ENCODE measurements around the gene ATF4.
A peak's percentile ranks its signal among the peaks of the same experiment; 100 is the strongest.

The ATF4 gene

GRCh38 chr22:39558950-39559349 is 38.6 kb downstream of the ATF4 start:
- H3K27ac ChIP-seq (ENCODE audit: low read length): no peak overlapping the region
- H3K79me2 ChIP-seq (ENCODE audit: low read length): no peaks in the 10 kb centered on the region
- H3K4me3 ChIP-seq (ENCODE audit: low read length): no peak overlapping the region
- DNase-seq: no peak
- H2AFZ ChIP-seq (ENCODE audit: low read length): no peak overlapping the region
- no peaks in the 10 kb centered on the region for H4K20me1 ChIP-seq (ENCODE audit: insufficient read depth, low read length)
- peaks cover 63% of the 10 kb centered on the region for H3K27me3 ChIP-seq (replicated peaks; ENCODE audit: insufficient read depth, low read length)
- no peak overlapping the region for H3K4me2 ChIP-seq (ENCODE audit: low read depth, low read length)
- no peaks in the 10 kb centered on the region for H3K4me1 ChIP-seq (ENCODE audit: low read length)
- TF ChIP-seq CTCF (IDR thresholded peaks at IDR 0.05; ENCODE audit: low read length) (no peak), EZH2 (optimal IDR thresholded peaks at IDR 0.05; ENCODE audit: low read depth, low read length) (no peak), EZH2phosphoT487 (IDR thresholded peaks at IDR 0.05; ENCODE audit: low read length) (no peak)
- H3K9me2 ChIP-seq (replicated peaks; ENCODE audit: insufficient read depth, low read length): no peaks in the 10 kb centered on the region
- no peaks in the 10 kb centered on the region for H3K36me3 ChIP-seq (replicated peaks; ENCODE audit: insufficient read depth, low read length)
- no peaks in the 10 kb centered on the region for H3K9me3 ChIP-seq (replicated peaks; ENCODE audit: insufficient read depth, low read length)
- no peak overlapping the region for H3K9ac ChIP-seq (ENCODE audit: low read length)
- no peaks in the 10 kb centered on the region for H3F3A ChIP-seq (ENCODE audit: insufficient read depth, low read length)

- Histone ChIP-seq H3K9me3 (replicated peaks; ENCODE audit: insufficient read depth, low read length) (no peaks in the 10 kb centered on the region), H3K9me2 (replicated peaks; ENCODE audit: insufficient read depth, low read length) (no peaks in the 10 kb centered on the region), H2AFZ (ENCODE audit: low read length) (no peak overlapping the region), H3F3A (ENCODE audit: insufficient read depth, low read length) (no peaks in the 10 kb centered on the region), H3K4me1 (ENCODE audit: low read length) (no peaks in the 10 kb centered on the region), H3K79me2 (ENCODE audit: low read length) (no peaks in the 10 kb centered on the region), H3K36me3 (replicated peaks; ENCODE audit: insufficient read depth, low read length) (no peaks in the 10 kb centered on the region), H4K20me1 (ENCODE audit: insufficient read depth, low read length) (no peaks in the 10 kb centered on the region), H3K4me3 (ENCODE audit: low read length) (no peak overlapping the region), H3K9ac (ENCODE audit: low read length) (no peak overlapping the region), H3K27me3 (replicated peaks; ENCODE audit: insufficient read depth, low read length) (peaks cover 63% of the 10 kb centered on the region), H3K27ac (ENCODE audit: low read length) (no peak overlapping the region), H3K4me2 (ENCODE audit: low read depth, low read length) (no peak overlapping the region)
- DNase-seq: no peak
- TF ChIP-seq EZH2 (optimal IDR thresholded peaks at IDR 0.05; ENCODE audit: low read depth, low read length): no peak
- TF ChIP-seq EZH2phosphoT487 (IDR thresholded peaks at IDR 0.05; ENCODE audit: low read length): no peak
- TF ChIP-seq CTCF (IDR thresholded peaks at IDR 0.05; ENCODE audit: low read length): peak; percentile 70
Measured at GRCh38 chr22:39559456-39560105, 39.2 kb downstream of the ATF4 start.

- H3K4me2 ChIP-seq (ENCODE audit: low read depth, low read length): no peak overlapping the region
- H2AFZ ChIP-seq (ENCODE audit: low read length): no peak overlapping the region
- TF ChIP-seq EZH2phosphoT487 (IDR thresholded peaks at IDR 0.05; ENCODE audit: low read length) (no peak), EZH2 (optimal IDR thresholded peaks at IDR 0.05; ENCODE audit: low read depth, low read length) (no peak), CTCF (IDR thresholded peaks at IDR 0.05; ENCODE audit: low read length) (no peak)
- DNase-seq: no peak
- H3K9ac ChIP-seq (ENCODE audit: low read length): no peak overlapping the region
- H3K79me2 ChIP-seq (ENCODE audit: low read length): no peaks in the 10 kb centered on the region
- no peaks in the 10 kb centered on the region for H3K36me3 ChIP-seq (replicated peaks; ENCODE audit: insufficient read depth, low read length)
- H4K20me1 ChIP-seq (ENCODE audit: insufficient read depth, low read length): no peaks in the 10 kb centered on the region
- no peaks in the 10 kb centered on the region for H3F3A ChIP-seq (ENCODE audit: insufficient read depth, low read length)
- H3K9me2 ChIP-seq (replicated peaks; ENCODE audit: insufficient read depth, low read length): no peaks in the 10 kb centered on the region
- no peaks in the 10 kb centered on the region for H3K4me1 ChIP-seq (ENCODE audit: low read length)
- H3K27me3 ChIP-seq (replicated peaks; ENCODE audit: insufficient read depth, low read length): peaks cover 63% of the 10 kb centered on the region
- no peak overlapping the region for H3K27ac ChIP-seq (ENCODE audit: low read length)
- H3K9me3 ChIP-seq (replicated peaks; ENCODE audit: insufficient read depth, low read length): no peaks in the 10 kb centered on the region
- H3K4me3 ChIP-seq (ENCODE audit: low read length): no peak overlapping the region
Measured at GRCh38 chr22:39560127-39560526, 39.8 kb downstream of the ATF4 start.

Data from MM.1S (cell line).